Natural killer cell (primary cell): ENCODE data around the gene EXOSC5. TPM values are rescaled to one million over a fixed set of nuclear protein-coding genes. Genes with fewer than 3 reads are reported as not detected.
"Not testable (repeated sequence)": the region's sequence is repeated elsewhere in the genome, so short reads cannot be mapped to it uniquely, and the experiment has no call there.

Experiments used
- ATAC-seq, 3 donors: fragments of 150-1000 bp in 2 of 3; fragments of 200-7000 bp in 1 of 3; cut with Tn5 transposase; 1 replicate in 1 of 3; 2 replicates in 2 of 3; pipeline ENCODE4 v1.10.0; 2021; ENCODE audit warnings: mild to moderate bottlenecking in 2 of 3, moderate library complexity in 2 of 3
- DNase-seq, 2 donors: peaks; one replicate each; pipeline versions ENCODE4 v3.0.0 to v3.0.0-alpha.2; 2013 to 2021; ENCODE audit warnings: mixed read lengths in 1 of 2
- H3K27ac ChIP-seq: one replicate; pipeline ENCODE4 v1.5.1; 2013; ENCODE audit warnings: mild to moderate bottlenecking, low read length
- H3K27me3 ChIP-seq: one replicate; pipeline ENCODE4 v1.6.1; 2013; ENCODE audit warnings: low read length; ENCODE audit not compliant: control insufficient read depth, insufficient read depth
- H3K36me3 ChIP-seq: one replicate; pipeline ENCODE4 v1.6.1; 2013; ENCODE audit warnings: low read length; ENCODE audit not compliant: control insufficient read depth, insufficient read depth
- H3K4me1 ChIP-seq: one replicate; pipeline ENCODE4 v1.6.1; 2013; ENCODE audit warnings: low read length; ENCODE audit not compliant: control insufficient read depth, insufficient read depth
- H3K4me3 ChIP-seq: one replicate; pipeline ENCODE4 v1.5.1; 2013; ENCODE audit warnings: low read length
- H3K9me3 ChIP-seq: one replicate; pipeline ENCODE4 v1.6.1; 2013; ENCODE audit warnings: low read length; ENCODE audit not compliant: control insufficient read depth, insufficient read depth
- H3K27ac Mint-ChIP-seq, 2 donors: one replicate each; pipeline ENCODE4 v1.8.0; 2022; ENCODE audit warnings: mild to moderate bottlenecking in 2 of 2, mixed read lengths in 2 of 2, moderate library complexity in 1 of 2
- H3K27me3 Mint-ChIP-seq, 2 donors: one replicate each; pipeline ENCODE4 v1.8.0; 2022; ENCODE audit warnings: low read depth in 2 of 2, mixed read lengths in 2 of 2
- H3K36me3 Mint-ChIP-seq: one replicate; pipeline ENCODE4 v1.8.0; 2022; ENCODE audit warnings: mixed read lengths
- H3K4me1 Mint-ChIP-seq, 2 donors: one replicate each; pipeline ENCODE4 v1.8.0; 2022; ENCODE audit warnings: mixed read lengths in 2 of 2
- H3K4me3 Mint-ChIP-seq: one replicate; pipeline ENCODE4 v1.8.0; 2022; ENCODE audit warnings: mild to moderate bottlenecking, moderate library complexity, mixed read lengths
- H3K9me3 Mint-ChIP-seq, 2 donors: one replicate each; pipeline ENCODE4 v1.8.0; 2022; ENCODE audit warnings: mixed read lengths in 2 of 2
- CTCF ChIP-seq: fragments of 200-600 bp; IDR thresholded peaks from one replicate; pipeline ENCODE4 v1.8.0; 2022; ENCODE audit warnings: antibody characterized with exemption
- WGBS: methylation state at CpG from one replicate; pipeline ENCODE4 v1.1.7; 2013; ENCODE audit warnings: missing lambda C conversion rate; ENCODE audit not compliant: insufficient coverage; 5-methylcytosine and 5-hydroxymethylcytosine counted together
- intact Hi-C: fragments of 100-400 bp; cut with micrococcal nuclease; formaldehyde crosslinking; loops from one replicate; pipeline ENCODE4 v1.14.2; 2022
- total RNA-seq, 4 donors: library from RNA; stranded (reverse); fragments of 120-200 nt in 1 of 4; gene quantifications; one replicate each; pipeline versions ENCODE4 v1.2.3 to v1.2.4, GENCODE V29; 2013 to 2022

EXOSC5 gene
- total RNA-seq, 3 donors from 2014 or later (not counting 1 experiment from before 2014, with no cell fraction given) = 9.0 to 11.6 (median 9.5) TPM

GRCh38 chr19:41352279-41352608 lies 44.9 kb downstream of the EXOSC5 start:
- WGBS = 0% methylated on average over 10 of the region's 12 CpGs
- Mint-ChIP-seq H3K36me3 (peaks cover 7% of the 10 kb centered on the region), H3K4me1 (peaks cover 56 to 71% of the 10 kb centered on the region in 2 donors), H3K9me3 (no peaks in the 10 kb centered on the region), H3K27me3 (peaks cover 0 to 2% of the 10 kb centered on the region in 2 donors), H3K4me3 (peak overlapping the region; percentile 93), H3K27ac (peak overlapping the region; percentile 90 to 96)
- H3K36me3 ChIP-seq = peaks cover 7% of the 10 kb centered on the region
- no peaks in the 10 kb centered on the region for H3K9me3 ChIP-seq
- H3K27me3 ChIP-seq = no peaks in the 10 kb centered on the region
- peak overlapping the region; percentile 90 for H3K27ac ChIP-seq
- ATAC-seq = no peak
- intact Hi-C loops = loop anchor here (1.0 to 5.0 kb wide), 2 partner anchors 45 to 89 kb away; no protein-coding TSS in a partner anchor
- TF ChIP-seq CTCF = no peak
- H3K4me1 ChIP-seq = peaks cover 67% of the 10 kb centered on the region
- no peak for DNase-seq
- H3K4me3 ChIP-seq = peak overlapping the region; percentile 90

- H3K36me3 ChIP-seq = peaks cover 12% of the 10 kb centered on the region
- under 1% methylated on average over 58 of the region's 58 CpGs for WGBS
- Mint-ChIP-seq H3K9me3 (no peaks in the 10 kb centered on the region), H3K27ac (peak overlapping the region; percentile 90 to 96), H3K4me1 (peaks cover 54 to 66% of the 10 kb centered on the region in 2 donors), H3K27me3 (peaks cover 0 to 2% of the 10 kb centered on the region in 2 donors), H3K4me3 (peak overlapping the region; percentile 93), H3K36me3 (peaks cover 7% of the 10 kb centered on the region)
- no peak for TF ChIP-seq CTCF
- no peaks in the 10 kb centered on the region for H3K27me3 ChIP-seq
- peak overlapping the region; percentile 90 for H3K4me3 ChIP-seq
- DNase-seq (peak; percentile 92 to 94), ATAC-seq (peak; percentile 56 to 76 (median 67))
- no peaks in the 10 kb centered on the region for H3K9me3 ChIP-seq
- intact Hi-C loops = loop anchor here (1.0 to 5.0 kb wide), 4 partner anchors 23 to 88 kb away; partner anchors contain the start of genes BCKDHA and EXOSC5
- H3K4me1 ChIP-seq = peaks cover 65% of the 10 kb centered on the region
- peak overlapping the region; percentile 90 for H3K27ac ChIP-seq
Measured at GRCh38 chr19:41351339-41352245, 45.6 kb downstream of the EXOSC5 start.

GRCh38 chr19:41350735-41351338 lies 46.3 kb downstream of the EXOSC5 start:
- Histone ChIP-seq H3K9me3 (no peaks in the 10 kb centered on the region), H3K4me1 (peaks cover 65% of the 10 kb centered on the region), H3K27me3 (no peaks in the 10 kb centered on the region), H3K27ac (peak overlapping the region; percentile 90), H3K36me3 (peaks cover 18% of the 10 kb centered on the region), H3K4me3 (peak overlapping the region; percentile 90)
- H3K4me3 Mint-ChIP-seq = peak overlapping the region; percentile 93
- peaks cover 0 to 2% of the 10 kb centered on the region in 2 donors for H3K27me3 Mint-ChIP-seq
- H3K27ac Mint-ChIP-seq = peak overlapping the region; percentile 90 to 96
- intact Hi-C loops = loop anchor here (1.0 to 5.0 kb wide), 3 partner anchors 23 to 46 kb away; partner anchors contain the start of genes BCKDHA and EXOSC5
- no peak for TF ChIP-seq CTCF
- 2% methylated on average over 20 of the region's 22 CpGs for WGBS
- H3K4me1 Mint-ChIP-seq = peaks cover 52 to 65% of the 10 kb centered on the region in 2 donors
- DNase-seq (peak in 1 of 2 donors; percentile 43), ATAC-seq (no peak)
- H3K36me3 Mint-ChIP-seq = peaks cover 7% of the 10 kb centered on the region
- no peaks in the 10 kb centered on the region for H3K9me3 Mint-ChIP-seq

GRCh38 chr19:41346916-41347315 lies 50.2 kb downstream of the EXOSC5 start:
- Mint-ChIP-seq H3K4me1 (peaks cover 58 to 74% of the 10 kb centered on the region in 2 donors), H3K27ac (peak overlapping the region; percentile 47 to 90)
- H3K4me3 Mint-ChIP-seq, H3K9me3 ChIP-seq, H3K27me3 Mint-ChIP-seq, DNase-seq, H3K27me3 ChIP-seq, ATAC-seq, H3K4me3 ChIP-seq, H3K9me3 Mint-ChIP-seq, H3K27ac ChIP-seq, intact Hi-C loops, H3K36me3 Mint-ChIP-seq: not testable (repeated sequence)
- Histone ChIP-seq H3K36me3 (peaks cover 46% of the 10 kb centered on the region), H3K4me1 (peaks cover 88% of the 10 kb centered on the region)
- WGBS = 92% methylated on average over 8 of the region's 9 CpGs
